AG04450 (cell line): ENCODE measurements around the gene RASL10A. TPM values are rescaled to one million over a fixed set of nuclear protein-coding genes. Genes with fewer than 3 reads are reported as not detected.

Experiments
- CTCF ChIA-PET: fragments of 300-600, 350-600 bp; formaldehyde crosslinking; extraction: SDS; loops from one replicate; lab custom pipeline; 2022; ENCODE audit warnings: antibody characterized with exemption, inconsistent platforms; lab: Charles Lee
- POLR2A ChIA-PET: fragments of 350-600 bp; formaldehyde crosslinking; extraction: SDS; loops from one replicate; lab custom pipeline; 2021; ENCODE audit warnings: antibody characterized with exemption, inconsistent platforms; lab: Yijun Ruan, JAX
- DNase-seq: peaks from one replicate; pipeline ENCODE4 v3.0.0-alpha.2; 2011; ENCODE audit warnings: low read depth, low spot score
- H3K27ac ChIP-seq: one replicate; pipeline ENCODE4 v1.5.1; 2012; ENCODE audit warnings: low read depth, low read length, control low read depth
- H3K27me3 ChIP-seq: one replicate; pipeline ENCODE4 v1.6.0; 2012; ENCODE audit warnings: low read length; ENCODE audit not compliant: control insufficient read depth, insufficient read depth
- H3K4me3 ChIP-seq: 2 replicates; pipeline ENCODE4 v1.5.1; 2011; ENCODE audit warnings: mild to moderate bottlenecking, low read depth, low read length, control low read depth
- H3K9me3 ChIP-seq: 2 replicates; pipeline ENCODE4 v1.5.1; 2012; ENCODE audit warnings: low read length; ENCODE audit not compliant: control insufficient read depth, insufficient read depth
- CTCF ChIP-seq: IDR thresholded peaks from 2 replicates; pipeline ENCODE4 v1.5.1; 2011; ENCODE audit warnings: low read depth, low read length, control low read depth, inconsistent platforms
- polyA plus RNA-seq: library from polyadenylated mRNA; depleted of rRNA; stranded (reverse); fragments of >200 nt; gene quantifications from 2 replicates; pipeline ENCODE4 v1.2.3, GENCODE V29; 2011

RASL10A gene
- polyA plus RNA-seq, 1 experiment, result not detected

- H3K9me3 ChIP-seq, result no peaks in the 10 kb centered on the region
- no peak for TF ChIP-seq CTCF
- H3K4me3 ChIP-seq, result no peak overlapping the region
- no peaks in the 10 kb centered on the region for H3K27me3 ChIP-seq
- CTCF ChIA-PET, result no interaction called here
- H3K27ac ChIP-seq, result no peak overlapping the region
- DNase-seq, result no peak
- POLR2A ChIA-PET, result no interaction called here
These were observed 24.1 kb upstream of the RASL10A start for GRCh38 chr22:29339381-29340235.

- CTCF ChIA-PET, result no interaction called here
- no peaks in the 10 kb centered on the region for H3K27me3 ChIP-seq
- no peak overlapping the region for H3K27ac ChIP-seq
- no peak overlapping the region for H3K4me3 ChIP-seq
- POLR2A ChIA-PET, result no interaction called here
- no peaks in the 10 kb centered on the region for H3K9me3 ChIP-seq
- no peak for DNase-seq
- no peak for TF ChIP-seq CTCF
These were observed 22.9 kb upstream of the RASL10A start for GRCh38 chr22:29338398-29338797.

GRCh38 chr22:29337631-29338284 is 22.3 kb upstream of the RASL10A start:
- Histone ChIP-seq H3K9me3 (no peaks in the 10 kb centered on the region), H3K27ac (no peak overlapping the region), H3K4me3 (no peak overlapping the region), H3K27me3 (no peaks in the 10 kb centered on the region)
- no peak for TF ChIP-seq CTCF
- CTCF ChIA-PET, result no interaction called here
- DNase-seq, result no peak
- POLR2A ChIA-PET, result interaction anchor here (0.6 kb wide), 1 partner anchor 14 kb away, joined by 6 read pairs; no protein-coding TSS in a partner anchor

GRCh38 chr22:29336751-29337490 is 21.4 kb upstream of the RASL10A start:
- Histone ChIP-seq H3K9me3 (no peaks in the 10 kb centered on the region), H3K27me3 (no peaks in the 10 kb centered on the region), H3K4me3 (no peak overlapping the region), H3K27ac (no peak overlapping the region)
- ChIA-PET POLR2A (no interaction called here), CTCF (no interaction called here)
- TF ChIP-seq CTCF, result no peak
- DNase-seq, result no peak
